Peyer's patch (tissue), 4 donors: ENCODE data around the gene ZFHX3.

Experiments
- POLR2A ChIP-seq, 2 donors: fragments of 450-650 bp; IDR thresholded peaks; one replicate each; pipeline ENCODE4 v1.5.1; 2017; ENCODE audit warnings: antibody characterized with exemption in 2 of 2, mild to moderate bottlenecking in 2 of 2, moderate library complexity in 2 of 2
- TF ChIP-seq, protein P1 (sequence below), 6 experiments: fragments of 450-650 bp in 4 of 6; fragments of 200-600 bp in 2 of 6; sonication (generic) in 1 of 6; IDR thresholded peaks; one replicate each; pipeline ENCODE4 v1.5.1; 2017 to 2019; ENCODE audit warnings: antibody characterized with exemption in 6 of 6, mild to moderate bottlenecking in 3 of 6, moderate library complexity in 1 of 6

DNA sequence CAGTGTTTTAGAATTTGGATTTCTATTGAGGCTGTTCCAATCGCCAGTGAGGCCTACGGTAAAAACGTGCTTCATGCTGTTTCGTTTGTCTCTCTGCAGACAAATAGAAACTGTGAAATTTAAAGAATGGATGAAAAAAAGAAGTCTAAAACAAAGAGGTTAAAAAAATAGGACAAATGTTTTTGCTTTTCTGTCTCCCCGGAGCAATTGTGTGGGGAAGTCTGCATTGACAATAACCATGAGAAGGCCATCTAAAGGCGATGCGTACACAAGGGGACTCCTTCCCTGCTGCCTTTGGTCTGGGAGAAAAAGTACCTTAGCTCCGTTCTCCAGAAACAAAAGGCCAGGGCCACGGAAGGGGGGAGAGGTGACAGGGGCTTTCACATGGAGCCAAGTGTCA is 4.6 kb upstream of the ZFHX3 start:
- TF ChIP-seq, protein P1, sequence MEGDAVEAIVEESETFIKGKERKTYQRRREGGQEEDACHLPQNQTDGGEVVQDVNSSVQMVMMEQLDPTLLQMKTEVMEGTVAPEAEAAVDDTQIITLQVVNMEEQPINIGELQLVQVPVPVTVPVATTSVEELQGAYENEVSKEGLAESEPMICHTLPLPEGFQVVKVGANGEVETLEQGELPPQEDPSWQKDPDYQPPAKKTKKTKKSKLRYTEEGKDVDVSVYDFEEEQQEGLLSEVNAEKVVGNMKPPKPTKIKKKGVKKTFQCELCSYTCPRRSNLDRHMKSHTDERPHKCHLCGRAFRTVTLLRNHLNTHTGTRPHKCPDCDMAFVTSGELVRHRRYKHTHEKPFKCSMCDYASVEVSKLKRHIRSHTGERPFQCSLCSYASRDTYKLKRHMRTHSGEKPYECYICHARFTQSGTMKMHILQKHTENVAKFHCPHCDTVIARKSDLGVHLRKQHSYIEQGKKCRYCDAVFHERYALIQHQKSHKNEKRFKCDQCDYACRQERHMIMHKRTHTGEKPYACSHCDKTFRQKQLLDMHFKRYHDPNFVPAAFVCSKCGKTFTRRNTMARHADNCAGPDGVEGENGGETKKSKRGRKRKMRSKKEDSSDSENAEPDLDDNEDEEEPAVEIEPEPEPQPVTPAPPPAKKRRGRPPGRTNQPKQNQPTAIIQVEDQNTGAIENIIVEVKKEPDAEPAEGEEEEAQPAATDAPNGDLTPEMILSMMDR (IDR thresholded peaks at IDR 0.05) = no peak
- no peak for TF ChIP-seq POLR2A (IDR thresholded peaks at IDR 0.05)
